Measurements from ENCODE around the gene SOD2. TPM values are rescaled to one million over a fixed set of nuclear protein-coding genes. Genes with fewer than 3 reads are reported as not detected.

The SOD2 gene
- total and polyA plus RNA-seq, 9 of the 15 experiments (the other 6 are each of a cell fraction or from before 2014, with no cell fraction given) = 39.8 to 140 (median 95.8) TPM

GRCh38 chr6:159693894-159694545 is 979 bp upstream of the SOD2 start (continued):
- TF ChIP-seq JUND (IDR thresholded peaks at IDR 0.05; ENCODE audit: borderline replicate concordance, low read depth, low read length) (peak; percentile 6; the same call in 1 of the 2 replicates), JUND (tag; IDR thresholded peaks at IDR 0.05; ENCODE audit: borderline replicate concordance, low read depth, low read length) (no peak), SREBF2 (CRISPR knock-in tag; IDR thresholded peaks at IDR 0.05) (0 out of 2 replicates have a peak, but pooled peaks have one; percentile 22), UBTF (IDR thresholded peaks at IDR 0.05; ENCODE audit: borderline replicate concordance in 1 of 2, low read depth in 2 of 2, low read length in 2 of 2) (0 out of 4 replicates have a peak, but pooled peaks of 1 of the 2 experiments have one; percentile 65), EHMT2 (IDR thresholded peaks at IDR 0.05) (0 out of 2 replicates have a peak, but pooled peaks have one; percentile 5), GABPA (tag; conservative IDR thresholded peaks at IDR 0.05; ENCODE audit: low read depth) (peak; percentile 44; the same call in 1 of the 2 replicates), ZNF282 (CRISPR knock-in tag; IDR thresholded peaks at IDR 0.05) (no peak), EP300 (IDR thresholded peaks at IDR 0.05; ENCODE audit: low read length) (no peak), HCFC1 (IDR thresholded peaks at IDR 0.05; ENCODE audit: low read depth, low read length) (no peak), YBX1 (IDR thresholded peaks at IDR 0.05) (no peak), ZNF589 (CRISPR knock-in tag; IDR thresholded peaks at IDR 0.05; ENCODE audit: low read depth) (0 out of 2 replicates have a peak, but pooled peaks have one; percentile 23), FOXM1 (IDR thresholded peaks at IDR 0.05; ENCODE audit: low read depth) (no peak; the same call in 1 of the 2 replicates), FOXM1 (CRISPR knock-in tag; IDR thresholded peaks at IDR 0.05; ENCODE audit: low read depth) (no peak), E2F5 (CRISPR knock-in tag; IDR thresholded peaks at IDR 0.05) (no peak), CREM (IDR thresholded peaks at IDR 0.05; ENCODE audit: low read depth) (peak; percentile 64), ELF1 (tag; IDR thresholded peaks at IDR 0.05) (peak; percentile 39; the same call in 1 of the 2 replicates), NFE2 (IDR thresholded peaks at IDR 0.05; ENCODE audit: low read depth) (peak; percentile 61), TCFL5 (CRISPR knock-in tag; conservative IDR thresholded peaks at IDR 0.05) (no peak), GABPB1 (CRISPR knock-in tag; IDR thresholded peaks at IDR 0.05) (peak; percentile 49; the same call in 1 of the 2 replicates), HNRNPLL (IDR thresholded peaks at IDR 0.05; ENCODE audit: low read depth, low read length, poor library complexity, severe bottlenecking) (no peak), FOXJ2 (tag; IDR thresholded peaks at IDR 0.05) (peak; percentile 70), ETV1 (tag; conservative IDR thresholded peaks at IDR 0.05; ENCODE audit: low read depth) (0 out of 2 replicates have a peak, but pooled peaks have one; percentile 40), FOXK2 (conservative IDR thresholded peaks at IDR 0.05 in 1 of 2, IDR thresholded peaks at IDR 0.05 in 1 of 2; ENCODE audit: low read depth in 2 of 2) (peak; percentile 90 to 93)
